Measurements from ENCODE around the gene NUBPL. TPM values are rescaled to one million over a fixed set of nuclear protein-coding genes. Genes with fewer than 3 reads are reported as not detected.

Gene NUBPL
- total RNA-seq, 4 donors from 2014 or later: 1.9 to 45.2 (median 11.6) TPM

- H3K4me1 ChIP-seq: no peaks in the 10 kb centered on the region
- no peak overlapping the region for H3K27ac ChIP-seq
- no peak for DNase-seq
- in situ Hi-C loops (cut with MboI; ENCODE audit: low pct_ligation_motif_present in 1 of 4, low pct_unique_long_range_greater_than_20kb in 1 of 4, low sequenced_read_pairs in 3 of 4) (loop anchor here in 1 of 4 donors (25.0 kb wide), 1 partner anchor 272 kb away; no protein-coding TSS in a partner anchor), intact Hi-C loops (cut with DNase I; ENCODE audit: low total_unique reads) (no loop called here)
- 75 to 83% methylated on average over 2 of the region's 2 CpGs for WGBS, 2 donors (ENCODE audit: low coverage in 1 of 2)
- H3K4me3 ChIP-seq: no peak overlapping the region
- no peaks in the 10 kb centered on the region for H3K27me3 ChIP-seq
- no peaks in the 10 kb centered on the region for H3K9me3 ChIP-seq
- no peaks in the 10 kb centered on the region for H3K36me3 ChIP-seq
- TF ChIP-seq POLR2AphosphoS5 (IDR thresholded peaks at IDR 0.05): no peak
- TF ChIP-seq EP300 (IDR thresholded peaks at IDR 0.05; ENCODE audit: low read depth): no peak
- no peak for TF ChIP-seq CTCF (IDR thresholded peaks at IDR 0.05)
These were observed 323.0 kb downstream of the NUBPL start for GRCh38 chr14:31884238-31884637.

- Histone ChIP-seq H3K27ac (no peak overlapping the region), H3K4me3 (no peak overlapping the region), H3K36me3 (no peaks in the 10 kb centered on the region), H3K9me3 (no peaks in the 10 kb centered on the region), H3K27me3 (no peaks in the 10 kb centered on the region), H3K4me1 (no peaks in the 10 kb centered on the region)
- WGBS, 2 donors (ENCODE audit: low coverage in 1 of 2): 76 to 84% methylated on average over 5 to 7 of the region's 7 CpGs
- no peak for TF ChIP-seq CTCF (IDR thresholded peaks at IDR 0.05)
- TF ChIP-seq POLR2AphosphoS5 (IDR thresholded peaks at IDR 0.05): no peak
- no peak for TF ChIP-seq EP300 (IDR thresholded peaks at IDR 0.05; ENCODE audit: low read depth)
- no peak for TF ChIP-seq POLR2A (IDR thresholded peaks at IDR 0.05)
- no peak for DNase-seq
- in situ Hi-C loops (cut with MboI; ENCODE audit: low pct_ligation_motif_present in 1 of 4, low pct_unique_long_range_greater_than_20kb in 1 of 4, low sequenced_read_pairs in 3 of 4) (loop anchor here in 1 of 4 donors (25.0 kb wide), 1 partner anchor 273 kb away; no protein-coding TSS in a partner anchor), intact Hi-C loops (cut with DNase I; ENCODE audit: low total_unique reads) (no loop called here)
These were observed 323.7 kb downstream of the NUBPL start for GRCh38 chr14:31884776-31885379.

GRCh38 chr14:31886156-31886835, 325.1 kb downstream of the NUBPL start:
- no peaks in the 10 kb centered on the region for H3K9me3 ChIP-seq
- H3K4me1 ChIP-seq: no peaks in the 10 kb centered on the region
- no peak overlapping the region for H3K27ac ChIP-seq
- in situ Hi-C loops (cut with MboI; ENCODE audit: low pct_ligation_motif_present in 1 of 4, low pct_unique_long_range_greater_than_20kb in 1 of 4, low sequenced_read_pairs in 3 of 4) (loop anchor here in 1 of 4 donors (25.0 kb wide), 1 partner anchor 274 kb away; no protein-coding TSS in a partner anchor), intact Hi-C loops (cut with DNase I; ENCODE audit: low total_unique reads) (no loop called here)
- no peaks in the 10 kb centered on the region for H3K27me3 ChIP-seq
- 65 to 80% methylated on average over 3 of the region's 3 CpGs for WGBS, 2 donors (ENCODE audit: low coverage in 1 of 2)
- no peak for TF ChIP-seq POLR2A (IDR thresholded peaks at IDR 0.05)
- no peak for TF ChIP-seq EP300 (IDR thresholded peaks at IDR 0.05; ENCODE audit: low read depth)
- TF ChIP-seq CTCF (IDR thresholded peaks at IDR 0.05): no peak
- TF ChIP-seq POLR2AphosphoS5 (IDR thresholded peaks at IDR 0.05): no peak
- DNase-seq: no peak
- no peak overlapping the region for H3K4me3 ChIP-seq
- no peaks in the 10 kb centered on the region for H3K36me3 ChIP-seq

- DNase-seq: no peak
- Histone ChIP-seq H3K9me3 (no peaks in the 10 kb centered on the region), H3K27me3 (no peaks in the 10 kb centered on the region), H3K27ac (no peak overlapping the region), H3K36me3 (no peaks in the 10 kb centered on the region), H3K4me3 (no peak overlapping the region), H3K4me1 (peaks cover 0 to under 1% (median 0%) of the 10 kb centered on the region in 4 donors)
- intact Hi-C loops (cut with DNase I; ENCODE audit: low total_unique reads) (no loop called here), in situ Hi-C loops (cut with MboI; ENCODE audit: low pct_ligation_motif_present in 1 of 4, low pct_unique_long_range_greater_than_20kb in 1 of 4, low sequenced_read_pairs in 3 of 4) (loop anchor here in 1 of 4 donors (25.0 kb wide), 1 partner anchor 276 kb away; no protein-coding TSS in a partner anchor)
- WGBS, 2 donors (ENCODE audit: low coverage in 1 of 2): 90 to 98% methylated on average over 4 of the region's 4 CpGs
- TF ChIP-seq CTCF (IDR thresholded peaks at IDR 0.05): no peak
- TF ChIP-seq EP300 (IDR thresholded peaks at IDR 0.05; ENCODE audit: low read depth): no peak
- TF ChIP-seq POLR2A (IDR thresholded peaks at IDR 0.05): no peak
- TF ChIP-seq POLR2AphosphoS5 (IDR thresholded peaks at IDR 0.05): no peak
These were observed 326.9 kb downstream of the NUBPL start for GRCh38 chr14:31887929-31888580.
